KMS-11 (cell line): ENCODE measurements around the gene RPL21.
"Not testable (repeated sequence)": the region's sequence is repeated elsewhere in the genome, so short reads cannot be mapped to it uniquely, and the experiment has no call there.

Experiments
- H2AFZ ChIP-seq: fragments of 200-600 bp; sonication (generic); 2 replicates; pipeline ENCODE4 v1.6.1; 2016; ENCODE audit warnings: antibody characterized with exemption, mixed run types, low read depth
- H3K27ac ChIP-seq: fragments of 200-600 bp; sonication (generic); 2 replicates; pipeline ENCODE4 v1.6.1; 2016; ENCODE audit warnings: mild to moderate bottlenecking, mixed run types
- H3K27me3 ChIP-seq: fragments of 200-600 bp; sonication (generic); 2 replicates; pipeline ENCODE4 v1.6.1; 2017; ENCODE audit warnings: mild to moderate bottlenecking, low read depth, mixed run types, moderate library complexity; ENCODE audit not compliant: insufficient read depth
- H3K36me3 ChIP-seq: fragments of 200-600 bp; sonication (generic); 2 replicates; pipeline ENCODE4 v1.6.1; 2017; ENCODE audit warnings: mild to moderate bottlenecking, mixed run types; ENCODE audit not compliant: insufficient read depth
- H3K4me1 ChIP-seq: fragments of 200-600 bp; sonication (generic); 2 replicates; pipeline ENCODE4 v1.6.1; 2016; ENCODE audit warnings: mild to moderate bottlenecking, low read depth, mixed run types; ENCODE audit not compliant: poor library complexity, severe bottlenecking
- H3K4me2 ChIP-seq: fragments of 200-600 bp; sonication (generic); 2 replicates; pipeline ENCODE4 v1.7.0; 2016; ENCODE audit warnings: mild to moderate bottlenecking, mixed run types
- H3K4me3 ChIP-seq: fragments of 200-600 bp; sonication (generic); IDR thresholded peaks from 2 replicates; pipeline ENCODE4 v1.6.1; 2017; ENCODE audit warnings: low read depth, low read length, mixed read lengths; ENCODE audit not compliant: insufficient read depth
- H3K79me2 ChIP-seq: fragments of 200-600 bp; sonication (generic); 2 replicates; pipeline ENCODE4 v1.6.1; 2016; ENCODE audit warnings: low read depth, mixed run types; ENCODE audit not compliant: insufficient read depth
- H3K9ac ChIP-seq: fragments of 200-600 bp; sonication (generic); 2 replicates; pipeline ENCODE4 v1.6.1; 2016; ENCODE audit warnings: mild to moderate bottlenecking, mixed run types
- H4K20me1 ChIP-seq: fragments of 200-600 bp; sonication (generic); 2 replicates; pipeline ENCODE4 v1.6.1; 2016; ENCODE audit warnings: mild to moderate bottlenecking, mixed run types; ENCODE audit not compliant: insufficient read depth
- TF ChIP-seq, protein P1 (sequence below): fragments of 200-600 bp; sonication (generic); conservative IDR thresholded peaks from 2 replicates; pipeline ENCODE4 v1.6.1; 2017; ENCODE audit warnings: low read depth, mild to moderate bottlenecking, antibody characterized with exemption, low read length, moderate library complexity, mixed read lengths

RPL21 gene

DNA sequence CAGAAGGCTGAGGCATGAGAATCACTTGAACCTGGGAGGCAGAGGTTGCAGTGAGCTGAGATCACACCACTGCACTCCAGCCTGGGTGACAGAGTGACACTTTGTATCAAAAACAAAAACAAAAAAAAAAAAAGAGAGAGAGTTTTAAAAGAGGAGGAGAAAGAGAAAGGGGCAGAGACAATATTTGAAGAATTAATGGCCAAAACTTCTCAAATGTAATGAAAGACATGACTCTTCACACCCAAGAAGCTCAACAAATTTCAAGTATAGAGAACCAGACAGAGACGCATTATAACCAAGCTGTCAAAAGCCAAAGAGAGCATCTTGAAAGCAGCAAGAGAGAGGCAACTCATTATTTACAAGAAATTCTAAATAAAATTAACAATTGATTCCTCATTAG is 42.8 kb upstream of the RPL21 start:
- H3K9ac ChIP-seq, result no peak overlapping the region
- TF ChIP-seq, protein P1, sequence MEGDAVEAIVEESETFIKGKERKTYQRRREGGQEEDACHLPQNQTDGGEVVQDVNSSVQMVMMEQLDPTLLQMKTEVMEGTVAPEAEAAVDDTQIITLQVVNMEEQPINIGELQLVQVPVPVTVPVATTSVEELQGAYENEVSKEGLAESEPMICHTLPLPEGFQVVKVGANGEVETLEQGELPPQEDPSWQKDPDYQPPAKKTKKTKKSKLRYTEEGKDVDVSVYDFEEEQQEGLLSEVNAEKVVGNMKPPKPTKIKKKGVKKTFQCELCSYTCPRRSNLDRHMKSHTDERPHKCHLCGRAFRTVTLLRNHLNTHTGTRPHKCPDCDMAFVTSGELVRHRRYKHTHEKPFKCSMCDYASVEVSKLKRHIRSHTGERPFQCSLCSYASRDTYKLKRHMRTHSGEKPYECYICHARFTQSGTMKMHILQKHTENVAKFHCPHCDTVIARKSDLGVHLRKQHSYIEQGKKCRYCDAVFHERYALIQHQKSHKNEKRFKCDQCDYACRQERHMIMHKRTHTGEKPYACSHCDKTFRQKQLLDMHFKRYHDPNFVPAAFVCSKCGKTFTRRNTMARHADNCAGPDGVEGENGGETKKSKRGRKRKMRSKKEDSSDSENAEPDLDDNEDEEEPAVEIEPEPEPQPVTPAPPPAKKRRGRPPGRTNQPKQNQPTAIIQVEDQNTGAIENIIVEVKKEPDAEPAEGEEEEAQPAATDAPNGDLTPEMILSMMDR, result no peak
- no peak overlapping the region for H2AFZ ChIP-seq
- no peak overlapping the region for H3K4me3 ChIP-seq
- H3K4me2 ChIP-seq, result no peak overlapping the region
- no peaks in the 10 kb centered on the region for H3K27me3 ChIP-seq
- no peaks in the 10 kb centered on the region for H4K20me1 ChIP-seq
- no peak overlapping the region for H3K27ac ChIP-seq
- H3K4me1 ChIP-seq, result no peaks in the 10 kb centered on the region
- H3K36me3 ChIP-seq, result no peaks in the 10 kb centered on the region
- H3K79me2 ChIP-seq, result no peaks in the 10 kb centered on the region

DNA sequence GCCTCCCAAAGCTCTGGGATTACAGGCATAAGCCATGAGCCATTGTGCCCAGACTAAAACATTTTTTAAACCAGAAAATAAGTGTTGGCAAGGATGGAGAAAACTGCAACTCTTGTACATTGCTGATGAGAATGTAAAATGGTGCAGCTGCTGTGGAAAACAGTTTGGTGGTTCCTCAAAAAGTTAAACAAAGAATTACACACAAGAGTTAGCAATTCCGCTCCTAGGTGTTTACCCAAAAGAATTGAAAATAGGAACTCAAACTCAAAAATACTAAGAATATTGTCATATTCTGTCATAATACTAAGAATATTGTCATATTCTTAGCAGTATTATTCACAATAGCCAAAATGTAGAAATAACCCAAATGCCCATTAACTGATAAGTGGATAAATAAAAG is 40.1 kb upstream of the RPL21 start:
- no peaks in the 10 kb centered on the region for H3K4me1 ChIP-seq
- H3K36me3 ChIP-seq, result no peaks in the 10 kb centered on the region
- TF ChIP-seq, protein P1, result no peak
- H3K4me3 ChIP-seq, result no peak overlapping the region
- no peaks in the 10 kb centered on the region for H3K79me2 ChIP-seq
- H4K20me1 ChIP-seq, result no peaks in the 10 kb centered on the region
- H3K4me2 ChIP-seq, result no peak overlapping the region
- no peak overlapping the region for H2AFZ ChIP-seq
- no peaks in the 10 kb centered on the region for H3K27me3 ChIP-seq
- no peak overlapping the region for H3K9ac ChIP-seq
- H3K27ac ChIP-seq, result no peak overlapping the region

DNA sequence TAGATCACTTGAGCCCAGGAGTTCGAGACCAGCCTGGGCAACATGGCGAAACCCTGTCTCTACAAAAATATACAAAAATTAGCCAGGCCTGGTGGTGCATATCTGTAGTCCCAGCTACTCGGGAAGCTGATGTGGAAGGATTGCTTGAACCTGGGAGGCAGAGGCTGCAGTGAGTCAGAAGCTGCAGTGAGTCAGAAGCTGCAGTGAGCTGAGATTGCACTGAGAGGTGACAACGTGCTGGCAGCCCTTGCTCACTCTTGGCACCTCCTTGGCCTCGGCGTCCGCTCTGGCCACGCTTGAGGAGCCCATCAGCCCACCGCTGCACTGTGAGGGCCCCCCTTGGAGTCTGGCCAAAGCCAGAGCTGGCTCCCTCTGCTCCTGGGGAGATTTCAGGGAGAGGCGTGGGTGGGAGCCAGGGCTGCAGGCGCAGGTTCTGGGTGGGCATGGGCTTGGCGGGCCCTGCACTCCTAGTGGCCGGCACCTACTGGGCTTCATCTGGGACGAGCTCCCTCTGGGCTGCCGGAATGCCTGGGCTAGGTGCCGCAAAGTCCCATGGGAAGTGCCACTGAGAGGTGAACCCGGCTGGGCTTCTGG is 39.5 kb upstream of the RPL21 start:
- Histone ChIP-seq H3K27ac (no peak overlapping the region), H3K79me2 (no peaks in the 10 kb centered on the region), H2AFZ (no peak overlapping the region), H4K20me1 (no peaks in the 10 kb centered on the region), H3K27me3 (no peaks in the 10 kb centered on the region), H3K9ac (no peak overlapping the region), H3K36me3 (no peaks in the 10 kb centered on the region), H3K4me3 (no peak overlapping the region), H3K4me2 (no peak overlapping the region), H3K4me1 (no peaks in the 10 kb centered on the region)
- TF ChIP-seq, protein P1, result no peak

DNA sequence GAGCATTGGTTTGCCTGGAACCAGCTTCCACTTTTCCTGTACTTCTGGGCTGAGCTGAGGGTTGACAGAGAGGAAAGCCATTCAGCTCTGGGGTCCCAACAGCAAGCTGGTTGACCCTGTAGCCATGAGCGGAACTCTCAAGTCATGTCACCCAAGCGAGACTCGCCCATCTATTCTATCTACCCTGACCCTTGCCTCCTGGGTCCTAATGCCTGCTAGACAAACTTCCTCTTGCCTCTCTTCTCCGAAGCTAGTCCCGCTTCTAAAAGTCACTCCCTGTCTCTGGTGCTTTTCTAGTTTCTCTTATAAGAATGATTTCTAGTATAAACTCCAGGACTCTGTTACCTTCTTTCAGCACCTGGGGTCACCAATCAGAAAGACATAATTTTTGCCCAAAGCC is 38.0 kb upstream of the RPL21 start:
- not testable (repeated sequence) for H3K79me2 ChIP-seq, H3K4me1 ChIP-seq, H3K4me2 ChIP-seq, H3K27me3 ChIP-seq, H3K27ac ChIP-seq, H3K36me3 ChIP-seq, H2AFZ ChIP-seq, H3K4me3 ChIP-seq, H4K20me1 ChIP-seq, H3K9ac ChIP-seq

DNA sequence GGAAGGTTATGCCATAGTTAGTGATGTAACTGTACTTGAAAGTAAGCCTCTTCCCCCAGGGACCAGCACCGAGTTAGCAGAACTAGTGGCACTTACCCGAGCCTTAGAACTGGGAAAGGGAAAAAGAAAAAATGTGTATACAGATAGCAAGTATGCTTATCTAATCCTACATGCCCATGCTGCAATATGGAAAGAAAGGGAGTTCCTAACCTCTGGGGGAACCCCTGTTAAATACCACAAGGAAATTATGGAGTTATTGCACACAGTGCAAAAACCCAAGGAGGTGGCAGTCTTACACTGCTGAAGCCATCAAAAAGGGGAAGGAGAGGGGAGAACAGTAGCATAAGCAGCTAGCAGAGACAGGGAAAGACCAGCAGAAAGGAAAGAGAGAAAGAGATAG is 33.6 kb upstream of the RPL21 start:
- not testable (repeated sequence) for H3K27me3 ChIP-seq, H3K36me3 ChIP-seq, H3K79me2 ChIP-seq, H3K4me3 ChIP-seq, H3K27ac ChIP-seq, H3K4me1 ChIP-seq, H3K9ac ChIP-seq, H4K20me1 ChIP-seq, H3K4me2 ChIP-seq, H2AFZ ChIP-seq

DNA sequence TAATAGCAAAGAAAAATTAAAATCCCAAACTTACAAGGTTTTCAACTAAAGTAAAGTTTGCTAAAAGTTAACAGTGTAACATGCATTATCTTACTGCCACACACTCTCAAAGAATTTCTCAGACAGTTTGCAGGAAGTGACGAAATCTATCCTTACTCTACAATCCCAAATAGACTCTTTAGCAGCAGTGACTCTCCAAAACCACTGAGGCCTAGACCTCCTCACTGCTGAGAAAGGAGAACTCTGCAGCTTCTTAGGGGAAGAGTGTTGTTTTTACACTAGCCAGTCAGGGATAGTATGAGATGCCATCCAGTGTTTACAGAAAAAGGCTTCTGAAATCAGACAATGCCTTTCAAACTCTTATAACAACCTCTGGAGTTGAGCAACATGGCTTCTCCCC is 32.5 kb upstream of the RPL21 start:
- H4K20me1 ChIP-seq, H2AFZ ChIP-seq, H3K27me3 ChIP-seq, H3K4me1 ChIP-seq, H3K27ac ChIP-seq, H3K9ac ChIP-seq, H3K4me2 ChIP-seq, H3K36me3 ChIP-seq, H3K4me3 ChIP-seq, H3K79me2 ChIP-seq: not testable (repeated sequence)
